ENCODE measurements around the gene MAU2. TPM values are rescaled to one million over a fixed set of nuclear protein-coding genes. Genes with fewer than 3 reads are reported as not detected.
"Not testable (repeated sequence)": the region's sequence is repeated elsewhere in the genome, so short reads cannot be mapped to it uniquely, and the experiment has no call there.

MAU2 gene
- total RNA-seq, 1 donor from 2014 or later = 70.8 TPM

- no peaks in the 10 kb centered on the region for H3K27me3 Mint-ChIP-seq (ENCODE audit: low read depth)
- H3K36me3 Mint-ChIP-seq (ENCODE audit: low read depth) = peaks cover 13% of the 10 kb centered on the region
- TF ChIP-seq CTCF (conservative IDR thresholded peaks at IDR 0.05) = no peak
- H3K4me3 Mint-ChIP-seq = no peak overlapping the region
- H3K27ac Mint-ChIP-seq (ENCODE audit: unreplicated experiment) = peak overlapping the region; percentile 75
- no peaks in the 10 kb centered on the region for H3K9me3 Mint-ChIP-seq
- DNase-seq (ENCODE audit: low read depth, low spot score) = no peak
- H3K4me1 Mint-ChIP-seq = no peaks in the 10 kb centered on the region
Measured at GRCh38 chr19:19345970-19346369, 25.3 kb downstream of the MAU2 start.

GRCh38 chr19:19347401-19348110, 26.9 kb downstream of the MAU2 start:
- TF ChIP-seq CTCF (conservative IDR thresholded peaks at IDR 0.05) = no peak
- no peak overlapping the region for H3K27ac Mint-ChIP-seq (ENCODE audit: unreplicated experiment)
- DNase-seq (ENCODE audit: low read depth, low spot score) = no peak
- H3K4me1 Mint-ChIP-seq = no peaks in the 10 kb centered on the region
- H3K36me3 Mint-ChIP-seq (ENCODE audit: low read depth) = peaks cover 16% of the 10 kb centered on the region
- no peaks in the 10 kb centered on the region for H3K27me3 Mint-ChIP-seq (ENCODE audit: low read depth)
- H3K4me3 Mint-ChIP-seq = no peak overlapping the region
- no peaks in the 10 kb centered on the region for H3K9me3 Mint-ChIP-seq

- H3K4me3 Mint-ChIP-seq = no peak overlapping the region
- H3K27ac Mint-ChIP-seq (ENCODE audit: unreplicated experiment) = no peak overlapping the region
- H3K27me3 Mint-ChIP-seq (ENCODE audit: low read depth) = no peaks in the 10 kb centered on the region
- H3K9me3 Mint-ChIP-seq = no peaks in the 10 kb centered on the region
- DNase-seq (ENCODE audit: low read depth, low spot score) = no peak
- no peak for TF ChIP-seq CTCF (conservative IDR thresholded peaks at IDR 0.05)
- no peaks in the 10 kb centered on the region for H3K4me1 Mint-ChIP-seq
- peaks cover 14% of the 10 kb centered on the region for H3K36me3 Mint-ChIP-seq (ENCODE audit: low read depth)
Measured at GRCh38 chr19:19348266-19348665, 27.6 kb downstream of the MAU2 start.

GRCh38 chr19:19349365-19349764, 28.7 kb downstream of the MAU2 start:
- Mint-ChIP-seq H3K27ac (ENCODE audit: unreplicated experiment) (no peak overlapping the region), H3K9me3 (no peaks in the 10 kb centered on the region), H3K36me3 (ENCODE audit: low read depth) (peaks cover 14% of the 10 kb centered on the region), H3K27me3 (ENCODE audit: low read depth) (no peaks in the 10 kb centered on the region), H3K4me3 (no peak overlapping the region), H3K4me1 (no peaks in the 10 kb centered on the region)
- DNase-seq (ENCODE audit: low read depth, low spot score) = no peak
- no peak for TF ChIP-seq CTCF (conservative IDR thresholded peaks at IDR 0.05)

- H3K9me3 Mint-ChIP-seq; H3K27me3 Mint-ChIP-seq (ENCODE audit: low read depth); DNase-seq (ENCODE audit: low read depth, low spot score); H3K27ac Mint-ChIP-seq (ENCODE audit: unreplicated experiment); H3K4me3 Mint-ChIP-seq; H3K4me1 Mint-ChIP-seq: not testable (repeated sequence)
- peaks cover 12% of the 10 kb centered on the region for H3K36me3 Mint-ChIP-seq (ENCODE audit: low read depth)
Measured at GRCh38 chr19:19350756-19351155, 30.1 kb downstream of the MAU2 start.

GRCh38 chr19:19352823-19353222, 32.2 kb downstream of the MAU2 start:
- Mint-ChIP-seq H3K27ac (ENCODE audit: unreplicated experiment) (no peak overlapping the region), H3K4me1 (no peaks in the 10 kb centered on the region), H3K36me3 (ENCODE audit: low read depth) (peaks cover 10% of the 10 kb centered on the region), H3K27me3 (ENCODE audit: low read depth) (no peaks in the 10 kb centered on the region), H3K4me3 (no peak overlapping the region), H3K9me3 (no peaks in the 10 kb centered on the region)
- DNase-seq (ENCODE audit: low read depth, low spot score) = no peak
- TF ChIP-seq CTCF (conservative IDR thresholded peaks at IDR 0.05) = no peak
